ENCODE data around the gene CCNDBP1.
"Not testable (repeated sequence)": the region's sequence is repeated elsewhere in the genome, so short reads cannot be mapped to it uniquely, and the experiment has no call there.

CCNDBP1 gene

GRCh38 chr15:43175656-43176309 lies 9.4 kb upstream of the CCNDBP1 start:
- H3K4me3 ChIP-seq (ENCODE audit: low read length); H3K27me3 ChIP-seq (ENCODE audit: insufficient read depth, low read length); H2AFZ ChIP-seq (ENCODE audit: low read depth, low read length); H3K4me1 ChIP-seq (ENCODE audit: insufficient read depth, low read length); H3K9me3 ChIP-seq (ENCODE audit: low read length): not testable (repeated sequence)
- peaks cover 22% of the 10 kb centered on the region for H3K36me3 ChIP-seq (ENCODE audit: insufficient read depth, low read length)

DNA sequence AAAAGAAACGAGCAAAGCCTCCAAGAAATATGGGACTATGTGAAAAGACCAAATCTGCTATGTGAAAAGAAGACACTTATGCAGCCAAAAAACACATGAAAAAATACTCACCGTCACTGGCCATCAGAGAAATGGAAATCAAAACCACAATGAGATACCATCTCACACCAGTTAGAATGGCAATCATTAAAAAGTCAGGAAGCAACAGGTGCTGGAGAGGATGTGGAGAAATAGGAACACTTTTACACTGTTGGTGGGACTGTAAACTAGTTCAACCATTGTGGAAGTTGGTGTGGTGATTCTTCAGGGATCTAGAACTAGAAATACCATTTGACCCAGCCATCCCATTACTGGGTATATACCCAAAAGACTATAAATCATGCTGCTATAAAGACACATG lies 8.1 kb upstream of the CCNDBP1 start:
- H3K9me3 ChIP-seq (ENCODE audit: low read length); H3K4me3 ChIP-seq (ENCODE audit: low read length); H3K27me3 ChIP-seq (ENCODE audit: insufficient read depth, low read length); H3K4me1 ChIP-seq (ENCODE audit: insufficient read depth, low read length); H2AFZ ChIP-seq (ENCODE audit: low read depth, low read length): not testable (repeated sequence)
- peaks cover 22% of the 10 kb centered on the region for H3K36me3 ChIP-seq (ENCODE audit: insufficient read depth, low read length)

DNA sequence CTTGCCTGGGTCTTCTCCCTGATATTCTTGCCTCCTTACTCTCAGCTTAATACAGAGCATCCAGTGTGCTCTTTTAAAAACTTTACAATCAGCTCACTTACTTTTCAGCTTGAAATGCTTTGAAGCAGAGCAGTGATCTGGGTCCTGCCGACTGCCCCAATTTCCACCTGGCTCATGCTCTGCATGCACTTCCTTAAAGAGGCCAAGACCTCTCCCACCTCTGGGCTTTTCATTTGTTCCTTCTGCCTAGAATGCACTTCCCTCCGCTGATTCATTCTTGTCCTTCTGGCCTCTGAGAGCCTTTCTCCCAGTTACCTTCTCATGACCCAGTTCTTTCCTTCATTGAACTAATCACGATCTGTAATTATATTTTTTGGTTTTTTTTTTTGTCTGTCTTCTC lies 1.9 kb upstream of the CCNDBP1 start:
- Histone ChIP-seq H3K36me3 (ENCODE audit: insufficient read depth, low read length) (peaks cover 6% of the 10 kb centered on the region), H3K27me3 (ENCODE audit: insufficient read depth, low read length) (no peaks in the 10 kb centered on the region), H3K9me3 (ENCODE audit: low read length) (no peaks in the 10 kb centered on the region), H2AFZ (ENCODE audit: low read depth, low read length) (no peak overlapping the region), H3K4me1 (ENCODE audit: insufficient read depth, low read length) (peaks cover 11% of the 10 kb centered on the region), H3K4me3 (ENCODE audit: low read length) (no peak overlapping the region)

DNA sequence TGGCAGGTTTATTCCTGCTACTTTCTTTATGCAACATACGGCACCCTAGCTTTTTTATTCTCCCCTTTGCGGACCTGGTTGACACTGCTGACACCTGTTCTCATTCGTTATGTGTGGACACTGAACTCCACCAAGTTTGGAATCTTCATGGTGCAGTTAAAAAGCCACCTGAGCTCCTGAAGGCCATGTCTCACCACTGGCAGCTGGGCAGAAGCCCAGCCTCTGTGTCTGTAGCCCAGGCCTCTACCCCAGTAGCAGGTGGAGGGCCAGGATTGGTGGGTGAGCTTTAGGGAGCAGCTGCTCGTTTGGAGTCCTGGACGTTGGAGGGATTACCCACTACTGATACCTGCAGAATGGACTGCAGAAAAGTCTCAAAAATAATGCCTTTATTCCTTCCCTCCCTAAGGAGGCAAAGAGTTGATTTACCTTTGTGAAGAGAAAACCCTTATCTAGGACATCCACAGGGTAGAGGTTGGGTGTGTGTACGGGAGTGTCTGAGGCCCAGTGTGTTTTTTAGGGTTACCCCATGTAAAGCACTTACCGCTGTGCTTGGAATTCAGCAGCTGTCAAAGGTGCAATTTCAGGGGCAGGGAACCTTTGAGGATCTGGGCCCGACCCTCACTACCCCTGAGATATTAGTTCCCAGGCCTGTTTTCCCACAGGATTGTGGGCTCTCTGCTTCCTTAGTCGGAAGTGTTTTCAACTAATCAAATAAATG lies 637 bp upstream of the CCNDBP1 start:
- Histone ChIP-seq H3K9me3 (ENCODE audit: low read length) (no peaks in the 10 kb centered on the region), H3K4me3 (ENCODE audit: low read length) (peak overlapping the region; percentile 63), H3K4me1 (ENCODE audit: insufficient read depth, low read length) (peaks cover 11% of the 10 kb centered on the region), H2AFZ (ENCODE audit: low read depth, low read length) (peak overlapping the region; percentile 58), H3K27me3 (ENCODE audit: insufficient read depth, low read length) (no peaks in the 10 kb centered on the region), H3K36me3 (ENCODE audit: insufficient read depth, low read length) (peaks cover 9% of the 10 kb centered on the region)

DNA sequence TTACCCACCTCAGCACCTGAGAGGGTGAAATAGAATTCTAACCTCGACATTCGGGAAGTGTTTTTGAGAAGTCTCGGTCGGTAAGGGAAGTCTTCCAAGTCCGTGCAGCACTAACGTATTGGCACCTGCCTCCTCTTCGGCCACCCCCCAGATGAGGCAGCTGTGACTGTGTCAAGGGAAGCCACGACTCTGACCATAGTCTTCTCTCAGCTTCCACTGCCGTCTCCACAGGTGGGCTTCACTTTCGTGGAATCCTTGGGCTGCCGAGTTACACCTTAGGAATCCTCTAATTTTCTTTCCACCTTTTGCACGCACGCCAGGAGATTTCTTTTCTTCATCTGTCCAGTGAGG lies 775 bp downstream of the CCNDBP1 start:
- H3K4me1 ChIP-seq (ENCODE audit: insufficient read depth, low read length) = peaks cover 11% of the 10 kb centered on the region
- no peaks in the 10 kb centered on the region for H3K9me3 ChIP-seq (ENCODE audit: low read length)
- no peaks in the 10 kb centered on the region for H3K27me3 ChIP-seq (ENCODE audit: insufficient read depth, low read length)
- peaks cover 20% of the 10 kb centered on the region for H3K36me3 ChIP-seq (ENCODE audit: insufficient read depth, low read length)
- peak overlapping the region; percentile 58 for H2AFZ ChIP-seq (ENCODE audit: low read depth, low read length)
- peak overlapping the region; percentile 63 for H3K4me3 ChIP-seq (ENCODE audit: low read length)

GRCh38 chr15:43187544-43188155 lies 2.4 kb downstream of the CCNDBP1 start:
- Histone ChIP-seq H3K27me3 (ENCODE audit: insufficient read depth, low read length) (no peaks in the 10 kb centered on the region), H3K4me3 (ENCODE audit: low read length) (no peak overlapping the region), H2AFZ (ENCODE audit: low read depth, low read length) (no peak overlapping the region), H3K9me3 (ENCODE audit: low read length) (no peaks in the 10 kb centered on the region), H3K4me1 (ENCODE audit: insufficient read depth, low read length) (peaks cover 11% of the 10 kb centered on the region), H3K36me3 (ENCODE audit: insufficient read depth, low read length) (peaks cover 35% of the 10 kb centered on the region)

DNA sequence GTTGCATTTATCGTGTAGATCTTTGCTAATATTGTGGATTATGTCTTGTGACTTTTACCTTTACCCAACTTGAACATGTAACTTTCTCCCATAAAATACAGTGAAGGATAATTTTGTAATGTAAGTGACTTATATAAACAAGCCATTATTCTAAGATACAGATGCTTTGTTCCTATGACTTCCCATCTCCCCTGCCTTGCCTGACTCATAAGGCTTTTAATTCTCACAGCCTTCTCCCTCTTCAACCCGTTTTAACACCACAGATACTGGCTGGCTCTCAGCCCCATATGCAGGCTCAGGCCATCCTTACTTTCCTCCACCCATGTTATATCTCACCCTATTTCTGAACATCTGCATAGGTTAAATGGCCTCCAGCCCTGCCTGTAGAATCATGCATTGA lies 4.1 kb downstream of the CCNDBP1 start:
- H3K4me3 ChIP-seq (ENCODE audit: low read length) = no peak overlapping the region
- H3K4me1 ChIP-seq (ENCODE audit: insufficient read depth, low read length) = peaks cover 11% of the 10 kb centered on the region
- H3K9me3 ChIP-seq (ENCODE audit: low read length) = no peaks in the 10 kb centered on the region
- H2AFZ ChIP-seq (ENCODE audit: low read depth, low read length) = no peak overlapping the region
- H3K27me3 ChIP-seq (ENCODE audit: insufficient read depth, low read length) = no peaks in the 10 kb centered on the region
- peaks cover 45% of the 10 kb centered on the region for H3K36me3 ChIP-seq (ENCODE audit: insufficient read depth, low read length)

DNA sequence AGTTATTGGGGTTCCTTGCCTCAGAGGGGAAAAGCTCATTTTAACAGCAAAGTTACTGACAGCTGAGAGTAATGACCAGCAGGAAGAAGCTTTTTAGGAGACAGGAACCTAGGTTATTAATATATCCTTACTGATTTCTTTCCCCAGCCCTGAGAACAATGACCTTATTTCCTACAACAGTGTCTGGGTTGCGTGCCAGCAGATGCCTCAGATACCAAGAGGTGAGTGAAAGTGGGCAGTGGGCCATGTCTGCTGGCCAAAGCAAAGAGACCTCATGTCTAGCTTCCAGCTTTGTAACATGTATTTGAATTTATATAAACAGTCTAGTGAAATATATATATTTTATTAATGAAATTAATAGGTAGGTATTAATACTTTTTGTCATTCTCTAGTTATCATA lies 5.0 kb downstream of the CCNDBP1 start:
- Histone ChIP-seq H3K36me3 (ENCODE audit: insufficient read depth, low read length) (peaks cover 49% of the 10 kb centered on the region), H3K4me1 (ENCODE audit: insufficient read depth, low read length) (peaks cover 9% of the 10 kb centered on the region), H3K27me3 (ENCODE audit: insufficient read depth, low read length) (no peaks in the 10 kb centered on the region), H2AFZ (ENCODE audit: low read depth, low read length) (no peak overlapping the region), H3K9me3 (ENCODE audit: low read length) (no peaks in the 10 kb centered on the region), H3K4me3 (ENCODE audit: low read length) (no peak overlapping the region)

GRCh38 chr15:43193710-43194109 lies 8.5 kb downstream of the CCNDBP1 start:
- peaks cover 61% of the 10 kb centered on the region for H3K36me3 ChIP-seq (ENCODE audit: insufficient read depth, low read length)
- H3K4me3 ChIP-seq (ENCODE audit: low read length) = no peak overlapping the region
- no peaks in the 10 kb centered on the region for H3K27me3 ChIP-seq (ENCODE audit: insufficient read depth, low read length)
- no peaks in the 10 kb centered on the region for H3K4me1 ChIP-seq (ENCODE audit: insufficient read depth, low read length)
- no peaks in the 10 kb centered on the region for H3K9me3 ChIP-seq (ENCODE audit: low read length)
- no peak overlapping the region for H2AFZ ChIP-seq (ENCODE audit: low read depth, low read length)

- no peaks in the 10 kb centered on the region for H3K27me3 ChIP-seq (ENCODE audit: insufficient read depth, low read length)
- H2AFZ ChIP-seq (ENCODE audit: low read depth, low read length) = no peak overlapping the region
- H3K9me3 ChIP-seq (ENCODE audit: low read length) = no peaks in the 10 kb centered on the region
- no peaks in the 10 kb centered on the region for H3K4me1 ChIP-seq (ENCODE audit: insufficient read depth, low read length)
- peaks cover 52% of the 10 kb centered on the region for H3K36me3 ChIP-seq (ENCODE audit: insufficient read depth, low read length)
- H3K4me3 ChIP-seq (ENCODE audit: low read length) = no peak overlapping the region
These were observed 9.6 kb downstream of the CCNDBP1 start for GRCh38 chr15:43194795-43195194.

DNA sequence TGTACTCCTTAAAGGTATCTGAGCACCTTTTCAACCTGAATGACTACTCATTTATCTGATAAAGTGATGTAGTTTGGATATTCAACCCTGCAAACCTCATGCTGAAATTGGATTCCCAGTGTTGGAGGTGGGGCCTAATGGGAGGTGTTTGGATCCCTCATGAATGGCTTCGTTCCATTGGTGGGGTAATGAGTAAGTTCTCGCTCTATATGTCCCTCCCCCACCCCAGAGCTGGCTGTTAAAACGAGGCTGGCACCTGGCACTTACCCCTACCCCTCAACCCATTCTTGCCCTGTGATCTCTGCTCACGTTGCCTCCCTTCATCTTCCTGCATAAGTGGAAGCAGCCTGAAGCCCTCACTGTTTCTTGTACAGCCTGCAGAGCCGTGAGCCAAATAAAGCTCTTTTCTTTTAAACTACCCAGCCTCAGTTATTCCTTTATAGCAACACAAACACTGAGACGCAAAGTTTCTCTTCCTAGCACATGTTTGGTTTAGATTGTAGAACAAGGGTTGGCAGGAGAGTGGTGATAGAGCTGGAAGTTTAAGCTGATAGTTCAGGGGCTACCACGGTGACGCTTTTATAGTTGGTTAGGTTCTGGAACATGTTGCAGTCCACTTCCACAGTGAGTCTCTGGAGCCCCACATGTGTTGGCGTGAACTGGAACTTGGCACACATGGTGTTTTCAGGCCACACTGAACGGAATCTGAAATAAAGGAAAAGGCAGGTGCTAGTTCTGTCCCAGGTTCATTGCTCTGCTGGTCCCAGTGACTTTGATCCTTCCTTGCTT lies 11.8 kb downstream of the CCNDBP1 start:
- no peaks in the 10 kb centered on the region for H3K4me1 ChIP-seq (ENCODE audit: insufficient read depth, low read length)
- H2AFZ ChIP-seq (ENCODE audit: low read depth, low read length) = no peak overlapping the region
- H3K4me3 ChIP-seq (ENCODE audit: low read length) = no peak overlapping the region
- H3K36me3 ChIP-seq (ENCODE audit: insufficient read depth, low read length) = peaks cover 32% of the 10 kb centered on the region
- no peaks in the 10 kb centered on the region for H3K27me3 ChIP-seq (ENCODE audit: insufficient read depth, low read length)
- no peaks in the 10 kb centered on the region for H3K9me3 ChIP-seq (ENCODE audit: low read length)

DNA sequence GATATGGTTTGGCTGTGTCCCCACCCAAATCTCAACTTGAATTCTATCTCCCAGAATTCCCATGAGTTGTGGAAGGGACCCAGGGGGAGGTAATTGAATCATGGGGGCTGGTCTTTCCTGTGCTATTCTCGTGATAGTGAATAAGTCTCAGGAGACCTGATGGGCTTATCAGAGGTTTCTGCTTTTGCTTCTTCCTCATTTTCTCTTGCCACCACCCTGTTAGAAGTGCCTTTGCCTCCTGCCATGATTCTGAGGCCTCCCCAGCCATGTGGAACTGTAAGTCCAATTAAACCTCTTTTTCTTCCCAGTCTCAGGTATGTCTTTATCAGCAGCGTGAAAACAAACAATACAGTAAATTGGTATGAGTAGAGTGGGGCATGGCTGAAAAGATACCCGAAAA lies 12.6 kb downstream of the CCNDBP1 start:
- H3K27me3 ChIP-seq (ENCODE audit: insufficient read depth, low read length); H3K4me1 ChIP-seq (ENCODE audit: insufficient read depth, low read length); H3K9me3 ChIP-seq (ENCODE audit: low read length); H3K4me3 ChIP-seq (ENCODE audit: low read length); H2AFZ ChIP-seq (ENCODE audit: low read depth, low read length): not testable (repeated sequence)
- H3K36me3 ChIP-seq (ENCODE audit: insufficient read depth, low read length) = peaks cover 24% of the 10 kb centered on the region

- H3K36me3 ChIP-seq (ENCODE audit: insufficient read depth, low read length) = peaks cover 18% of the 10 kb centered on the region
- not testable (repeated sequence) for H3K4me1 ChIP-seq (ENCODE audit: insufficient read depth, low read length); H3K9me3 ChIP-seq (ENCODE audit: low read length); H2AFZ ChIP-seq (ENCODE audit: low read depth, low read length); H3K4me3 ChIP-seq (ENCODE audit: low read length); H3K27me3 ChIP-seq (ENCODE audit: insufficient read depth, low read length)
These were observed 13.4 kb downstream of the CCNDBP1 start for GRCh38 chr15:43198556-43198955.
